Activated T-helper 1 cell treated with anti-CD3 and anti-CD28 coated beads, Interleukin-12 subunit alpha, Interleukin-12 subunit beta, Interleukin-2, Interleukin-4 antibody, amounts not matched to agents 30 ng/mL and 10 ng/mL and 1 ng/mL, durations not matched to agents 14 hours and 24 hours and 36 hours (primary cell): ENCODE measurements around the gene HOXD11. TPM values are rescaled to one million over a fixed set of nuclear protein-coding genes. Genes with fewer than 3 reads are reported as not detected.

ENCODE experiments used
- DNase-seq: peaks from one replicate; pipeline ENCODE4 v3.0.0; 2021; ENCODE audit warnings: low spot score
- H3K27ac Mint-ChIP-seq: one replicate; pipeline ENCODE4 v1.8.0; 2021; ENCODE audit warnings: mild to moderate bottlenecking, mixed read lengths
- H3K27me3 Mint-ChIP-seq: one replicate; pipeline ENCODE4 v1.8.0; 2022; ENCODE audit warnings: mild to moderate bottlenecking, moderate library complexity, mixed read lengths; ENCODE audit not compliant: insufficient read depth
- H3K36me3 Mint-ChIP-seq: one replicate; pipeline ENCODE4 v1.8.0; 2021; ENCODE audit warnings: low read depth, mixed read lengths
- H3K4me1 Mint-ChIP-seq: one replicate; pipeline ENCODE4 v1.8.0; 2021; ENCODE audit warnings: low read depth, mixed read lengths
- H3K4me3 Mint-ChIP-seq: one replicate; pipeline ENCODE4 v1.8.0; 2021; ENCODE audit warnings: mild to moderate bottlenecking, moderate library complexity, mixed read lengths
- H3K9me3 Mint-ChIP-seq: one replicate; pipeline ENCODE4 v1.8.0; 2021; ENCODE audit warnings: mixed read lengths
- intact Hi-C: fragments of 100-400 bp; cut with micrococcal nuclease; formaldehyde crosslinking; loops from one replicate; pipeline ENCODE4 v1.15.1; 2024
- total RNA-seq: library from RNA; stranded (reverse); gene quantifications from 2 replicates; pipeline ENCODE4 v1.2.3, GENCODE V29; 2022

HOXD11 gene
- total RNA-seq, 1 donor from 2014 or later: not detected

GRCh38 chr2:176154576-176155252, 47.6 kb downstream of the HOXD11 start:
- peaks cover 74% of the 10 kb centered on the region for H3K27me3 Mint-ChIP-seq
- no peaks in the 10 kb centered on the region for H3K4me1 Mint-ChIP-seq
- no peak overlapping the region for H3K27ac Mint-ChIP-seq
- intact Hi-C loops: no loop called here
- no peaks in the 10 kb centered on the region for H3K9me3 Mint-ChIP-seq
- peaks cover 2% of the 10 kb centered on the region for H3K36me3 Mint-ChIP-seq
- no peak for DNase-seq
- H3K4me3 Mint-ChIP-seq: no peak overlapping the region

GRCh38 chr2:176155356-176156044, 48.4 kb downstream of the HOXD11 start:
- H3K27ac Mint-ChIP-seq: no peak overlapping the region
- peaks cover 2% of the 10 kb centered on the region for H3K36me3 Mint-ChIP-seq
- H3K9me3 Mint-ChIP-seq: no peaks in the 10 kb centered on the region
- no peak overlapping the region for H3K4me3 Mint-ChIP-seq
- H3K4me1 Mint-ChIP-seq: no peaks in the 10 kb centered on the region
- intact Hi-C loops: loop anchor here (2.0 kb wide), 1 partner anchor 23 kb away; no protein-coding TSS in a partner anchor
- DNase-seq: no peak
- peaks cover 71% of the 10 kb centered on the region for H3K27me3 Mint-ChIP-seq

- Mint-ChIP-seq H3K4me1 (no peaks in the 10 kb centered on the region), H3K36me3 (peaks cover 2% of the 10 kb centered on the region), H3K27ac (peak overlapping the region; percentile 40), H3K9me3 (no peaks in the 10 kb centered on the region), H3K27me3 (peaks cover 72% of the 10 kb centered on the region), H3K4me3 (no peak overlapping the region)
- no peak for DNase-seq
- intact Hi-C loops: loop anchor here (2.0 kb wide), 1 partner anchor 24 kb away; no protein-coding TSS in a partner anchor
Measured at GRCh38 chr2:176156301-176156806, 49.3 kb downstream of the HOXD11 start.

GRCh38 chr2:176156807-176157498, 49.9 kb downstream of the HOXD11 start, which contains the start of gene HOXD3:
Gene HOXD3 (plus strand): TSS chr2:176157307. CDS start chr2:176169115, 11,808 bp downstream.
- Mint-ChIP-seq H3K9me3 (no peaks in the 10 kb centered on the region), H3K4me1 (no peaks in the 10 kb centered on the region), H3K4me3 (no peak within 1 kb of the TSS), H3K27me3 (peaks cover 71% of the 10 kb centered on the region), H3K36me3 (peaks cover 2% of the 10 kb centered on the region), H3K27ac (peak within 1 kb of the TSS; percentile 85)
- DNase-seq: no peak
- intact Hi-C loops: loop anchor here (2.0 kb wide), 1 partner anchor 24 kb away; no protein-coding TSS in a partner anchor

DNA sequence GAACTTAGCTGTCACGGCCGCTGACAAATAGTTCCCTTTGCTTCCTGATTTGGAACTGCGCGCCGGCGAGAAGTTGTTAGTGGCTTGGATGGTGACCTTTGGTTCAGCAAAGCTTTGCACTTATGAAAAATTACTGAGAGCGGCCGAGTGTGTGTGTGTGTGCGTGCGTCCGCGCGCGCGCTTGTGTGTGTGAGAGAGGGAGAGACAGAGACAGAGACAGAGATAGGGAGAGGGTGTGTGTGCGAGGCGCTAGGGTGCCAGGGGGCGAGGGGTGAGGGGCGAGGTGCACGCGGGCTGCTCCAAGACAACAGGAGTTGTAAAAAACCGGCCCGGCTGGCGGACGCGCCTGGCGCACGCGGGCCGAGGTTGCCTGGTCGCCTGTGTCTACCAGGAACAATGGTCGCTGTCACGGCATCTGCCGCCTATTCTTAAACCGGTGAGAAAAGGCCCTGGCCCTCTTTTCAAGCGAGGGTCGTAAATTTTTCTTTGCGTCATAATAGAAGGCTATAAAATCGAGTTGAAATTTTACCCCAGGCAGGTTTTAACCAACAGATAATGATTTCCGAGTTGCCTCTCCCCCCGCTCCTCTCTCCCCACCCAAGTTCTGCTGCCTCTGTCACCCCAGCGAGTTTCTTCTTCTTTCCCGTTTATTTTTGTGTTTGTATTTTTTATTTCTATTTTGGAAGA, 50.6 kb downstream of the HOXD11 start:
- no peak for DNase-seq
- Mint-ChIP-seq H3K4me1 (no peaks in the 10 kb centered on the region), H3K36me3 (peaks cover 2% of the 10 kb centered on the region), H3K4me3 (no peak overlapping the region), H3K27ac (peak overlapping the region; percentile 85), H3K27me3 (peaks cover 72% of the 10 kb centered on the region), H3K9me3 (no peaks in the 10 kb centered on the region)
- intact Hi-C loops: loop anchor here (2.0 kb wide), 1 partner anchor 25 kb away; no protein-coding TSS in a partner anchor

DNA sequence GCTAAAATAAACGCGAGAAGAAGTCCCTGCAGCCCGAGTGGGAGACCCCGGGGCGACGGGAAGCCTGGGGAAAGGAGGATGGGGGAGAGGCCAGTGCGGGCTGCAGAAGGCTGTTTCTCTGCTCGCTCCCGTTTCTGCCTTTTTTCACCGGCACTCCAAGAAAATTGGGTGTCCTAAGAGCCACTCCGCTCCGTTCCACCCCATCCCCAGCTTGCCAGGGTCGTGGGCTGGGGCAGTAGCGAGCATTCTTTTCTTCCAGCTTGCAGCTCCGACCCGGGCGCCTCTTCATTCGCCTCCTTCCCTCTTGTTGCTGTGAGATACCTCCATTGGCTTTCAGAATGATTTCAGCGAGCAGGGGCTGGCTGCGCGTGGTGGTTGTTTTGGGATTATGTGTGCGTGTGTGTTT, 51.1 kb downstream of the HOXD11 start:
- H3K4me1 Mint-ChIP-seq: no peaks in the 10 kb centered on the region
- peaks cover 73% of the 10 kb centered on the region for H3K27me3 Mint-ChIP-seq
- H3K27ac Mint-ChIP-seq: peak overlapping the region; percentile 85
- no peak for DNase-seq
- intact Hi-C loops: no loop called here
- peaks cover 2% of the 10 kb centered on the region for H3K36me3 Mint-ChIP-seq
- H3K4me3 Mint-ChIP-seq: no peak overlapping the region
- H3K9me3 Mint-ChIP-seq: no peaks in the 10 kb centered on the region

GRCh38 chr2:176158855-176159662, 52.0 kb downstream of the HOXD11 start:
- H3K4me1 Mint-ChIP-seq: no peaks in the 10 kb centered on the region

More at GRCh38 chr2:176158855-176159662, 52.0 kb downstream of the HOXD11 start:
- H3K9me3 Mint-ChIP-seq: peaks cover 4% of the 10 kb centered on the region
- intact Hi-C loops: no loop called here
- H3K27ac Mint-ChIP-seq: no peak overlapping the region
- no peak overlapping the region for H3K4me3 Mint-ChIP-seq
- H3K27me3 Mint-ChIP-seq: peaks cover 78% of the 10 kb centered on the region
- H3K36me3 Mint-ChIP-seq: peaks cover 5% of the 10 kb centered on the region
- DNase-seq: no peak

Other genes with a start within 250 kb of the HOXD11 start
- gene LNPK, start 105.0 kb upstream of the HOXD11 start, total RNA-seq: 35.2 and 43.6 TPM in 2 replicates
- not detected in 2 replicates for gene EVX2, start 23.3 kb upstream of the HOXD11 start, total RNA-seq
- gene HOXD13, start 14.6 kb upstream of the HOXD11 start, total RNA-seq: not detected in 2 replicates
- not detected in 2 replicates for gene HOXD12, start 7.5 kb upstream of the HOXD11 start, total RNA-seq
- not detected in 2 replicates for gene HOXD10, start 9.5 kb downstream of the HOXD11 start, total RNA-seq
- not detected in 2 replicates for gene HOXD9, start 15.4 kb downstream of the HOXD11 start, total RNA-seq
- gene HOXD8, start 22.4 kb downstream of the HOXD11 start, total RNA-seq: not detected in 2 replicates
- gene HOXD4, start 44.3 kb downstream of the HOXD11 start, total RNA-seq: not detected in 2 replicates
- gene HOXD3, start 50.0 kb downstream of the HOXD11 start, total RNA-seq: not detected in 2 replicates
- not detected in 2 replicates for gene HOXD1, start 81.4 kb downstream of the HOXD11 start, total RNA-seq
- 24.9 and 30.7 TPM in 2 replicates for gene MTX2, start 162.2 kb downstream of the HOXD11 start, total RNA-seq